Mesendoderm (in vitro differentiated cells): ENCODE data around the gene KAT8.

Experiments used
- DNase-seq: peaks from one replicate; pipeline ENCODE4 v3.0.0; 2013
- H2AK5ac ChIP-seq: 2 replicates; pipeline ENCODE4 v1.6.1; 2013; ENCODE audit warnings: low read length, inconsistent platforms
- H2BK120ac ChIP-seq: 2 replicates; pipeline ENCODE4 v1.6.1; 2013; ENCODE audit warnings: low read depth, mild to moderate bottlenecking, low read length, moderate library complexity, mixed read lengths
- H2BK15ac ChIP-seq: replicated peaks from 2 replicates; pipeline ENCODE4 v1.6.1; 2013; ENCODE audit warnings: low read depth, mild to moderate bottlenecking, moderate library complexity
- H2BK5ac ChIP-seq: 2 replicates; pipeline ENCODE4 v1.6.1; 2013; ENCODE audit warnings: low read length, inconsistent platforms
- H3K18ac ChIP-seq: 2 replicates; pipeline ENCODE4 v1.6.1; 2013; ENCODE audit warnings: mild to moderate bottlenecking, low read length, mixed read lengths
- H3K23ac ChIP-seq: one replicate; pipeline ENCODE4 v1.6.1; 2013; ENCODE audit warnings: low read length
- H3K27ac ChIP-seq: 2 replicates; pipeline ENCODE4 v1.5.1; 2013; ENCODE audit warnings: low read depth, mild to moderate bottlenecking, inconsistent platforms, low read length, moderate library complexity
- H3K27me3 ChIP-seq: 2 replicates; pipeline ENCODE4 v1.6.1; 2013; ENCODE audit warnings: low read length, control low read depth, mild to moderate bottlenecking, inconsistent platforms; ENCODE audit not compliant: insufficient read depth, poor library complexity
- H3K36me3 ChIP-seq: 2 replicates; pipeline ENCODE4 v1.6.1; 2013; ENCODE audit warnings: low read length, inconsistent platforms; ENCODE audit not compliant: control insufficient read depth, insufficient read depth
- H3K4ac ChIP-seq: one replicate; pipeline ENCODE4 v1.6.1; 2013; ENCODE audit warnings: low read depth, mild to moderate bottlenecking, low read length, moderate library complexity
- H3K4me1 ChIP-seq: 2 replicates; pipeline ENCODE4 v1.6.1; 2013; ENCODE audit warnings: low read depth, low read length, inconsistent platforms; ENCODE audit not compliant: control insufficient read depth
- H3K4me2 ChIP-seq: 2 replicates; pipeline ENCODE4 v1.6.1; 2013; ENCODE audit warnings: low read length
- H3K4me3 ChIP-seq: 2 replicates; pipeline ENCODE4 v1.5.1; 2013; ENCODE audit warnings: mild to moderate bottlenecking, low read length
- H3K56ac ChIP-seq: one replicate; pipeline ENCODE4 v1.6.1; 2013; ENCODE audit warnings: low read length
- H3K79me1 ChIP-seq: 2 replicates; pipeline ENCODE4 v1.6.1; 2013; ENCODE audit warnings: low read length, inconsistent platforms
- H3K79me2 ChIP-seq: 2 replicates; pipeline ENCODE4 v1.6.1; 2013; ENCODE audit warnings: mild to moderate bottlenecking, low read length; ENCODE audit not compliant: control insufficient read depth, insufficient read depth
- H3K9ac ChIP-seq: 2 replicates; pipeline ENCODE4 v1.6.1; 2013; ENCODE audit warnings: low read length, inconsistent platforms
- H4K5ac ChIP-seq: one replicate; pipeline ENCODE4 v1.6.1; 2013; ENCODE audit warnings: low read length
- H4K8ac ChIP-seq: one replicate; pipeline ENCODE4 v1.6.1; 2013; ENCODE audit warnings: low read depth, mild to moderate bottlenecking, control low read depth, low read length, moderate library complexity
- WGBS: extraction: QIAGEN DNeasy Blood & Tissue Kit; methylation state at CpG from one replicate; pipeline ENCODE4 v1.1.7; 2013; ENCODE audit warnings: low lambda C conversion rate, missing lambda C conversion rate; ENCODE audit not compliant: insufficient coverage; ENCODE audit errors: extremely low coverage; 5-methylcytosine and 5-hydroxymethylcytosine counted together

The KAT8 gene

DNA sequence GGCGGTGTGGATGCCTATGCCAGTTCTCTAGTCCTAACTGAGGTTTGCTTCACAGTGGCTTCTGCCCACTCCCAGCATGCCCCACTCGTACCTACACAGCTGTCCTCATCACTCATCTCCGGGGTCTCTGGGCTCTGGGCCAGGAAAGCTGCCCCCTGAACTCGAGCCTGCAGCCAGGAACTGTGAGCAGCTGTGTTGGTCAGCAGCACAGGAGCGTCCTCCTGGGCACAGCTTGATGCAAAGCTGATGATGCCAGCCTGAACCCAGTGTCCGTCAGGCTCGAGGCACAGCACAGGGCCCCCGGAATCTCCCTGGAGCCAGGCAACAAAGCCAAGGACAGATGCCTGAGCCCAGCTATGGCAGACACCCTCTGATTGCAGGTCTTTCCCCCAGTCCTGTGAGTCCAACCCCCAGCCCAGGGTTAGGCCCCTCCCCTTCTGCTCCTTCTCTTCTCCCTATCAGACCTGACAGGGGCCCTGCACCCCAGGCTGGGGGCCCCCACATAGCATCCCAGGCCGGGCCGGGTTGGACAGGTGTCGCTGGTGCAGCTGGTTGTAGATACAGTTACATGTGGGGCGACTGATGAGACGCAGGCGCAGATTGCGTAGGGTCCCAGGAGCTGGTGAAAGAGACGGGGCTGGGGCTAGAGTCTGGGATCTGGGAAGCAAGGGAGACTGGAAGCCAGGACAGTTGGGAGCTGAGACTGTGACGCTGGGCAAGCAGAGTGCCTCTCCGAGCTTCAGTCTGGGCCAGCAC is 31.4 kb upstream of the KAT8 start:
- WGBS, result no CpG with 5 or more reads among the region's 18 CpGs
- no peaks in the 10 kb centered on the region for H3K4me1 ChIP-seq
- no peak overlapping the region for H3K23ac ChIP-seq
- no peak overlapping the region for H3K9ac ChIP-seq
- no peaks in the 10 kb centered on the region for H3K27me3 ChIP-seq
- H3K4me2 ChIP-seq, result no peak overlapping the region
- H3K56ac ChIP-seq, result no peak overlapping the region
- H3K79me1 ChIP-seq, result no peaks in the 10 kb centered on the region
- no peak overlapping the region for H3K27ac ChIP-seq
- H2BK5ac ChIP-seq, result no peak overlapping the region
- H4K5ac ChIP-seq, result no peak overlapping the region
- H3K4me3 ChIP-seq, result no peak overlapping the region
- no peak overlapping the region for H4K8ac ChIP-seq
- no peak overlapping the region for H2BK15ac ChIP-seq
- H2AK5ac ChIP-seq, result no peak overlapping the region
- no peak overlapping the region for H3K18ac ChIP-seq
- H3K4ac ChIP-seq, result no peak overlapping the region
- DNase-seq, result no peak
- H3K36me3 ChIP-seq, result peaks cover 6% of the 10 kb centered on the region
- no peaks in the 10 kb centered on the region for H3K79me2 ChIP-seq
- no peak overlapping the region for H2BK120ac ChIP-seq

GRCh38 chr16:31086629-31086906 is 30.9 kb upstream of the KAT8 start:
- Histone ChIP-seq H3K79me1 (peaks cover 2% of the 10 kb centered on the region), H3K4me3 (no peak overlapping the region), H4K8ac (no peak overlapping the region), H3K9ac (no peak overlapping the region), H3K79me2 (no peaks in the 10 kb centered on the region), H4K5ac (no peak overlapping the region), H3K4ac (no peak overlapping the region), H3K18ac (no peak overlapping the region), H2AK5ac (no peak overlapping the region), H3K23ac (no peak overlapping the region), H3K4me1 (no peaks in the 10 kb centered on the region), H3K4me2 (no peak overlapping the region), H3K36me3 (peaks cover 6% of the 10 kb centered on the region), H2BK15ac (no peak overlapping the region), H3K27me3 (no peaks in the 10 kb centered on the region), H2BK5ac (no peak overlapping the region), H2BK120ac (no peak overlapping the region), H3K56ac (no peak overlapping the region), H3K27ac (no peak overlapping the region)
- no CpG with 5 or more reads among the region's 6 CpGs for WGBS
- DNase-seq, result no peak

DNA sequence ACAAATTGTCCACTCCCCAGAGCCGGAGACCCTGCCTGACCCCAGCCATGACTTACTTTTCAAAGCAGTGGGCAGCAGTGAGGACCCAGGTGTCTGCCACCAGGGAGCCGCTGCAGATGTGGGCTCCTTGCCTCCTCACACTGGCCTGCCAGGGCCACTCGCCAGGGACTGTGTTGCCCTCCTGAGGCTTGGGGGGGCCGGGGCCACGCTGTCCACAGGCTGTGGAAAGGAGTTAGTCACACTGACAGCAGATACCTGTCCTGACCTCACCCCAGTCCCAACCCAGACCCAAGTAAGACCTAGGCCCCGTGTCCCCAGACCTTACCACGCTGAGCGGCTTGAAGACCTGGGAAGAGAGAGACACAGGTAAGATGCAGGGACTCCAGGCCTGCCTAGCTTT is 30.0 kb upstream of the KAT8 start:
- no peak overlapping the region for H4K8ac ChIP-seq
- H3K4me1 ChIP-seq, result no peaks in the 10 kb centered on the region
- no peak overlapping the region for H3K18ac ChIP-seq
- no peak overlapping the region for H2BK5ac ChIP-seq
- H3K4me2 ChIP-seq, result no peak overlapping the region
- no peak overlapping the region for H2BK15ac ChIP-seq
- no peak overlapping the region for H3K9ac ChIP-seq
- no peak overlapping the region for H3K56ac ChIP-seq
- H3K79me2 ChIP-seq, result no peaks in the 10 kb centered on the region
- no peak overlapping the region for H3K4ac ChIP-seq
- H2BK120ac ChIP-seq, result no peak overlapping the region
- H3K23ac ChIP-seq, result no peak overlapping the region
- no peak overlapping the region for H4K5ac ChIP-seq
- WGBS, result no CpG with 5 or more reads among the region's 8 CpGs
- no peaks in the 10 kb centered on the region for H3K27me3 ChIP-seq
- no peak overlapping the region for H2AK5ac ChIP-seq
- no peak for DNase-seq
- peaks cover 6% of the 10 kb centered on the region for H3K36me3 ChIP-seq
- H3K27ac ChIP-seq, result no peak overlapping the region
- peaks cover 4% of the 10 kb centered on the region for H3K79me1 ChIP-seq
- no peak overlapping the region for H3K4me3 ChIP-seq

DNA sequence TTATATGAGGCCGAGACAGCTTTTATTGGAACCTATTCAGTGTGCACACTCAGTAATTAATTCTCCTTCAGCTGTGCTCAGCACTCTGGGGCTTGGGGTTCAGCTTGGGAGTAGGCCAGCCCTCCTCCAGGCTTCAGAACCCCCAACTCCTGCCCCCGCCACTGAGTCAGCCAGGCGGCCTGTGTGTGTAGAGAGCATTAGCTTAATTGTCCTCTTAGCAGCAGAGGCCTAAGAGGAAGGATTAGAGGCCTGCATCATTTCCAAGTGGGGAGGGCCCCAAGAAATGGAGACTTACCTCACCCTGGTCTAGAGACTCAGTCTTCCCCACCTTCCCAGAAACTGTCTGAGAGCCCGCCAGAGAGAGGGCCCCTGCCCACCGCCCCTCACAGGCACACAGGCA is 29.5 kb upstream of the KAT8 start:
- no peak overlapping the region for H3K23ac ChIP-seq
- H2BK120ac ChIP-seq, result no peak overlapping the region
- H3K9ac ChIP-seq, result no peak overlapping the region
- H3K27ac ChIP-seq, result no peak overlapping the region
- peaks cover 6% of the 10 kb centered on the region for H3K79me1 ChIP-seq
- H3K18ac ChIP-seq, result no peak overlapping the region
- H2AK5ac ChIP-seq, result no peak overlapping the region
- H3K4me1 ChIP-seq, result no peaks in the 10 kb centered on the region
- no peak overlapping the region for H3K56ac ChIP-seq
- no peak overlapping the region for H2BK5ac ChIP-seq
- no peak overlapping the region for H4K5ac ChIP-seq
- no peak overlapping the region for H3K4me2 ChIP-seq
- peaks cover 6% of the 10 kb centered on the region for H3K36me3 ChIP-seq
- no peak overlapping the region for H3K4ac ChIP-seq
- no peak overlapping the region for H2BK15ac ChIP-seq
- no peak overlapping the region for H4K8ac ChIP-seq
- no peaks in the 10 kb centered on the region for H3K79me2 ChIP-seq
- no peaks in the 10 kb centered on the region for H3K27me3 ChIP-seq
- DNase-seq, result no peak
- H3K4me3 ChIP-seq, result no peak overlapping the region
- no CpG with 5 or more reads among the region's 5 CpGs for WGBS

DNA sequence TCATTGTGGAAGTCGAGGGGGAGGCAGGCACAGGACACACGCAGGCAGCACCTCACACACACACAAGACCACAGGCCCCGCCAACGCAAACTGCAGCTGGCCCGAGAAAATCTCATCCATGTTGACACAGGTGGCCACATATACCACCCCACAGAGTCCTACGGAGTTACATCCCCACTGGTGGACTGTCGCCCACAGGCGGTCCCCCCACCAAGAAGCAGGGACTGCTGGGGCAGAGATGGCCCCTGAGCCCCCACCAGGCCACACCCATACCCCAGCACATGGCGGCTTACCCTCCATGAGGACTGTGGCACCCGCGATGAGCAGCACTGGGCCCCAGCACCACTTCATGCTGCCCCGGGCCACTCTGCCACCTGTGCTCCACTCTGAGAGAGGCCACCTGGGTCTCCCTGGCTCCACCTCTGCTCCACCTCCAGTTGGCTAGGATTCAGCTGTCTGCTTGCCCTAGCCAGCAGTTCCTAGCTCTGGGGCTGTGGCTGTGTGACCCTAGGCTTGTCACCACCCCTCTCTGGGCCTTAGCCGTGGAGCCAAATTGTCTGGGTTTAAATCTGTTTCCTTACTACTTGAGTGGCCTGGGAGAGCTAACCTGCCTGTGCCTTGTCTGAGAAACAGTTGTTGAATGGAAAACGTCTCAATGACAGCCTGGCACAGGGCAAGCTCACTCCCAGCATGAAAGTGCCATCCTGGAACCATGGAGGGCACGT is 28.8 kb upstream of the KAT8 start, which contains the start of gene PRSS53:
Gene PRSS53 (minus strand): TSS at position 485 of the 725 bp plus-strand sequence. CDS start 134 bp downstream, at position 351.
- Histone ChIP-seq H3K27me3 (no peaks in the 10 kb centered on the region), H3K18ac (no peak within 1 kb of the TSS), H2AK5ac (no peak within 1 kb of the TSS), H3K56ac (no peak within 1 kb of the TSS), H4K8ac (no peak within 1 kb of the TSS), H2BK5ac (no peak within 1 kb of the TSS), H3K4ac (no peak within 1 kb of the TSS), H3K4me2 (no peak within 1 kb of the TSS), H3K36me3 (peaks cover 6% of the 10 kb centered on the region), H2BK120ac (no peak within 1 kb of the TSS), H3K79me1 (peaks cover 8% of the 10 kb centered on the region), H3K9ac (no peak within 1 kb of the TSS), H3K27ac (no peak within 1 kb of the TSS), H2BK15ac (no peak within 1 kb of the TSS), H3K23ac (no peak within 1 kb of the TSS), H3K79me2 (peaks cover 2% of the 10 kb centered on the region), H4K5ac (no peak within 1 kb of the TSS), H3K4me1 (no peaks in the 10 kb centered on the region), H3K4me3 (no peak within 1 kb of the TSS)
- WGBS, result no CpG with 5 or more reads among the region's 15 CpGs
- no peak for DNase-seq
